GM12878 (cell line): Measurements from ENCODE around the gene C21orf91. TPM values are rescaled to one million over a fixed set of nuclear protein-coding genes. Genes with fewer than 3 reads are reported as not detected.

Source experiments
- ATF7 ChIP-seq: fragments of 450-650 bp; IDR thresholded peaks from 2 replicates; pipeline ENCODE4 v1.6.1; 2016; ENCODE audit warnings: low read depth, mild to moderate bottlenecking
- CBFB ChIP-seq: IDR thresholded peaks from 2 replicates; pipeline ENCODE4 v1.6.1; 2016; ENCODE audit warnings: antibody characterized with exemption, low read depth
- CEBPB ChIP-seq, 2 experiments: fragments of 150-350 bp in 1 of 2; IDR thresholded peaks; 2 replicates each; pipeline ENCODE4 v1.6.1; 2012 to 2014; ENCODE audit warnings: low read depth in 2 of 2, low read length in 2 of 2, borderline replicate concordance in 1 of 2, inconsistent platforms in 1 of 2
- CHD1 ChIP-seq: IDR thresholded peaks from 2 replicates; pipeline ENCODE4 v1.6.1; 2012; ENCODE audit warnings: low read depth, low read length, improper control_type of control experiment
- EED ChIP-seq: sonication (generic); IDR thresholded peaks from 2 replicates; pipeline ENCODE4 v1.6.1; 2016; ENCODE audit warnings: antibody characterized with exemption, low read depth
- ESRRA ChIP-seq: IDR thresholded peaks from 2 replicates; pipeline ENCODE4 v1.6.1; 2012; ENCODE audit warnings: mild to moderate bottlenecking, low read length, improper control_type of control experiment
- FOXM1 ChIP-seq: IDR thresholded peaks from 2 replicates; pipeline ENCODE4 v1.6.1; 2012; ENCODE audit warnings: low read depth, mild to moderate bottlenecking, inconsistent platforms, low read length, moderate library complexity
- KLF5 ChIP-seq: fragments of 450-650 bp; IDR thresholded peaks from 2 replicates; pipeline ENCODE4 v1.6.1; 2014; ENCODE audit warnings: mild to moderate bottlenecking; ENCODE audit not compliant: partially characterized antibody
- MYC ChIP-seq: IDR thresholded peaks from 2 replicates; pipeline ENCODE4 v1.6.1; 2011; ENCODE audit warnings: mild to moderate bottlenecking, low read length, moderate library complexity, inconsistent platforms; ENCODE audit not compliant: insufficient read depth, insufficient replicate concordance, insufficient read length, severe bottlenecking
- NFYA ChIP-seq: IDR thresholded peaks from 2 replicates; pipeline ENCODE4 v1.6.1; 2011; ENCODE audit warnings: low read depth, mild to moderate bottlenecking, low read length, improper control_type of control experiment, borderline replicate concordance
- PAX5 ChIP-seq: IDR thresholded peaks from 2 replicates; pipeline ENCODE4 v1.6.1; 2011; ENCODE audit warnings: low read depth, low read length, borderline replicate concordance
- POLR2AphosphoS5 ChIP-seq: IDR thresholded peaks from 2 replicates; pipeline ENCODE4 v1.6.1; 2011; ENCODE audit warnings: mild to moderate bottlenecking, low read length, inconsistent platforms
- RBBP5 ChIP-seq: fragments of 200-600 bp; sonication (generic); conservative IDR thresholded peaks from 2 replicates; pipeline ENCODE4 v1.6.1; 2016
- RUNX3 ChIP-seq: IDR thresholded peaks from 2 replicates; pipeline ENCODE4 v1.6.1; 2012; ENCODE audit warnings: low read length, inconsistent platforms
- SMAD5 ChIP-seq: IDR thresholded peaks from 2 replicates; pipeline ENCODE4 v1.6.1; 2016; ENCODE audit warnings: antibody characterized with exemption, low read depth
- SREBF1 ChIP-seq: IDR thresholded peaks from 2 replicates; pipeline ENCODE4 v1.6.1; 2012; ENCODE audit warnings: mild to moderate bottlenecking, low read length
- STAT1 ChIP-seq: fragments of 450-650 bp; conservative IDR thresholded peaks from 2 replicates; pipeline ENCODE4 v1.6.1; 2014; ENCODE audit warnings: antibody characterized with exemption, mild to moderate bottlenecking
- polyA plus RNA-seq, 11 experiments: library from polyadenylated mRNA; depleted of rRNA in 4 of 11; unstranded in 6 of 11; stranded (reverse) in 5 of 11; fragments of >200 nt; fragmentation: Nextera tagmentation in 4 of 11; fragmentation: Illumina TruSeq in 1 of 11; extraction: Ambion mirVana in 4 of 11; extraction: Trizol in 1 of 11; gene quantifications; 1 replicate in 1 of 11; 2 replicates in 10 of 11; pipeline versions ENCODE4 v1.2.1 to v1.2.3, GENCODE V29; 2011 to 2016; ENCODE audit warnings: inconsistent platforms in 2 of 11, missing spikeins in 2 of 11, low read depth in 1 of 11
- total RNA-seq, 4 experiments: library from RNA; depleted of rRNA in 3 of 4; stranded (reverse); fragments of >200 nt in 3 of 4; fragmentation: Illumina TruSeq in 1 of 4; extraction: Trizol in 1 of 4; gene quantifications; 2 replicates each; pipeline versions ENCODE4 v1.2.1 to v1.2.3, GENCODE V29; 2013 to 2021
- TF ChIP-seq, protein P1 (sequence below): IDR thresholded peaks from 2 replicates; pipeline ENCODE4 v1.6.1; 2012; ENCODE audit warnings: low read depth, low read length, improper control_type of control experiment
- TF ChIP-seq, protein P2 (sequence below): fragments of 150-350 bp; IDR thresholded peaks from 2 replicates; pipeline ENCODE4 v1.6.1; 2014; ENCODE audit warnings: mild to moderate bottlenecking, low read depth, low read length
- TF ChIP-seq, protein P3 (sequence below): fragments of 450-650 bp; IDR thresholded peaks from 2 replicates; pipeline ENCODE4 v1.6.1; 2017; ENCODE audit warnings: mild to moderate bottlenecking, low read depth, inconsistent platforms; ENCODE audit not compliant: poor library complexity, severe bottlenecking
- TF ChIP-seq, protein P4 (sequence below), 3 experiments: IDR thresholded peaks in 2 of 3; conservative IDR thresholded peaks in 1 of 3; 2 replicates each; pipeline ENCODE4 v1.5.1; 2011; ENCODE audit warnings: low read depth in 3 of 3, low read length in 3 of 3, mild to moderate bottlenecking in 3 of 3, control low read depth in 2 of 3, moderate library complexity in 2 of 3, inconsistent platforms in 1 of 3, mixed read lengths in 1 of 3; ENCODE audit not compliant: control insufficient read depth in 2 of 3, insufficient read depth in 1 of 3; ENCODE audit errors: extremely low read depth in 1 of 3
- TF ChIP-seq, protein P5 (sequence below): fragments of 450-650 bp; IDR thresholded peaks from 2 replicates; pipeline ENCODE4 v1.6.1; 2017; ENCODE audit warnings: mild to moderate bottlenecking

Gene C21orf91
- total and polyA plus RNA-seq, 10 of the 15 experiments (the other 5 are each of a cell fraction or from before 2014, with no cell fraction given): 9.3 to 40.3 (median 29.8) TPM

DNA sequence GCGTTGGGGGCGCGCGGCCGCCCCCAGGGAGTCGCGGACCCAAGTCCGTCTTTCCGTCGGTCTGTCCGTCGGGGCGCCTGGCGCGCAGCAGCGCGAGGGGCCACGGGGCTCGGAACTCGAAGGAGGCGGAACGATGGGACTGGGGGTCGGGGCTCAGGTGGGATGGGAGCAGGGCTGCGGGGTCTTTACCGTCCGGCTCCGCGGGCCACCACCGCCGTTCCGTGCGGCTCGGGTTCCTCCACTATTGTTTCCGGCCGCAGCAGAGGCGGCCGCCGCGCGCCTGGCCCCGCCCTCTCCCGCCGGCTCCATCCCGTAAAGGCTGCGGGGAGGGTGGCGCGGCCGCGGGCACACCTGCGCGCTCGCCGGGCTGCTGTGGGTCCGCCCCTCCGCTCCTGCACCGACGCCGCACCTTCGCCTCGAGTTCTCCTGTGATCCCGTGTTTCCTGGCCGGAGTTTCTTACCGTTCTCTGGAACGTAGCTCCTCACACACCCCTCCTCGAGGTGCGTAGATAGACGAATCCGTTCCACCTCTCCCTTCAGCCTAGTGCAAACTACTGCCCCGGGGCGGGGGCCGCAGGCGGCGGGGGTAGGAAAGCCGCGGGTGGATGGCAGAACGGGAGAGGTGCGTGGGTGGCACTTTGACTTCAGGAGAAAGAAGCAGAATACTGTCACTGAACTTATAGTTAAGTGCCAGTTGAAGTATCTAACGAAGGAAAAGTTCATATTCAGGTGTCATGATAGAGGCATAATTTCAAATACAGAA lies at the start of gene C21orf91 (continued):
- TF ChIP-seq STAT1 (peak; percentile 96), ESRRA (no peak), EED (no peak), CHD1 (peak; percentile 97), SMAD5 (peak; percentile 82), RUNX3 (peak; percentile 67), NFYA (no peak), POLR2AphosphoS5 (peak; percentile 97), CBFB (peak; percentile 44; the same call in 1 of the 2 replicates), FOXM1 (peak; percentile 21; the same call in 1 of the 2 replicates), CEBPB (IDR thresholded peaks at IDR 0.05; ENCODE audit: borderline replicate concordance in 1 of 2, low read depth in 2 of 2, low read length in 2 of 2) (no peak), SREBF1 (peak; percentile 95), ATF7 (peak; percentile 99), PAX5 (no peak; the same call in 1 of the 2 replicates), RBBP5 (no peak; the same call in 1 of the 2 replicates), KLF5 (peak; percentile 100), MYC (peak; percentile 36)
- TF ChIP-seq, protein P1, sequence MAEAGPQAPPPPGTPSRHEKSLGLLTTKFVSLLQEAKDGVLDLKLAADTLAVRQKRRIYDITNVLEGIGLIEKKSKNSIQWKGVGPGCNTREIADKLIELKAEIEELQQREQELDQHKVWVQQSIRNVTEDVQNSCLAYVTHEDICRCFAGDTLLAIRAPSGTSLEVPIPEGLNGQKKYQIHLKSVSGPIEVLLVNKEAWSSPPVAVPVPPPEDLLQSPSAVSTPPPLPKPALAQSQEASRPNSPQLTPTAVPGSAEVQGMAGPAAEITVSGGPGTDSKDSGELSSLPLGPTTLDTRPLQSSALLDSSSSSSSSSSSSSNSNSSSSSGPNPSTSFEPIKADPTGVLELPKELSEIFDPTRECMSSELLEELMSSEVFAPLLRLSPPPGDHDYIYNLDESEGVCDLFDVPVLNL: 0 out of 2 replicates have a peak, but pooled peaks have one; percentile 11
- TF ChIP-seq, protein P2, sequence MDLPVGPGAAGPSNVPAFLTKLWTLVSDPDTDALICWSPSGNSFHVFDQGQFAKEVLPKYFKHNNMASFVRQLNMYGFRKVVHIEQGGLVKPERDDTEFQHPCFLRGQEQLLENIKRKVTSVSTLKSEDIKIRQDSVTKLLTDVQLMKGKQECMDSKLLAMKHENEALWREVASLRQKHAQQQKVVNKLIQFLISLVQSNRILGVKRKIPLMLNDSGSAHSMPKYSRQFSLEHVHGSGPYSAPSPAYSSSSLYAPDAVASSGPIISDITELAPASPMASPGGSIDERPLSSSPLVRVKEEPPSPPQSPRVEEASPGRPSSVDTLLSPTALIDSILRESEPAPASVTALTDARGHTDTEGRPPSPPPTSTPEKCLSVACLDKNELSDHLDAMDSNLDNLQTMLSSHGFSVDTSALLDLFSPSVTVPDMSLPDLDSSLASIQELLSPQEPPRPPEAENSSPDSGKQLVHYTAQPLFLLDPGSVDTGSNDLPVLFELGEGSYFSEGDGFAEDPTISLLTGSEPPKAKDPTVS: 0 out of 2 replicates have a peak, but pooled peaks have one; percentile 13
- TF ChIP-seq, protein P3, sequence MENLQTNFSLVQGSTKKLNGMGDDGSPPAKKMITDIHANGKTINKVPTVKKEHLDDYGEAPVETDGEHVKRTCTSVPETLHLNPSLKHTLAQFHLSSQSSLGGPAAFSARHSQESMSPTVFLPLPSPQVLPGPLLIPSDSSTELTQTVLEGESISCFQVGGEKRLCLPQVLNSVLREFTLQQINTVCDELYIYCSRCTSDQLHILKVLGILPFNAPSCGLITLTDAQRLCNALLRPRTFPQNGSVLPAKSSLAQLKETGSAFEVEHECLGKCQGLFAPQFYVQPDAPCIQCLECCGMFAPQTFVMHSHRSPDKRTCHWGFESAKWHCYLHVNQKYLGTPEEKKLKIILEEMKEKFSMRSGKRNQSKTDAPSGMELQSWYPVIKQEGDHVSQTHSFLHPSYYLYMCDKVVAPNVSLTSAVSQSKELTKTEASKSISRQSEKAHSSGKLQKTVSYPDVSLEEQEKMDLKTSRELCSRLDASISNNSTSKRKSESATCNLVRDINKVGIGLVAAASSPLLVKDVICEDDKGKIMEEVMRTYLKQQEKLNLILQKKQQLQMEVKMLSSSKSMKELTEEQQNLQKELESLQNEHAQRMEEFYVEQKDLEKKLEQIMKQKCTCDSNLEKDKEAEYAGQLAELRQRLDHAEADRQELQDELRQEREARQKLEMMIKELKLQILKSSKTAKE: peak; percentile 98
- TF ChIP-seq, protein P4, sequence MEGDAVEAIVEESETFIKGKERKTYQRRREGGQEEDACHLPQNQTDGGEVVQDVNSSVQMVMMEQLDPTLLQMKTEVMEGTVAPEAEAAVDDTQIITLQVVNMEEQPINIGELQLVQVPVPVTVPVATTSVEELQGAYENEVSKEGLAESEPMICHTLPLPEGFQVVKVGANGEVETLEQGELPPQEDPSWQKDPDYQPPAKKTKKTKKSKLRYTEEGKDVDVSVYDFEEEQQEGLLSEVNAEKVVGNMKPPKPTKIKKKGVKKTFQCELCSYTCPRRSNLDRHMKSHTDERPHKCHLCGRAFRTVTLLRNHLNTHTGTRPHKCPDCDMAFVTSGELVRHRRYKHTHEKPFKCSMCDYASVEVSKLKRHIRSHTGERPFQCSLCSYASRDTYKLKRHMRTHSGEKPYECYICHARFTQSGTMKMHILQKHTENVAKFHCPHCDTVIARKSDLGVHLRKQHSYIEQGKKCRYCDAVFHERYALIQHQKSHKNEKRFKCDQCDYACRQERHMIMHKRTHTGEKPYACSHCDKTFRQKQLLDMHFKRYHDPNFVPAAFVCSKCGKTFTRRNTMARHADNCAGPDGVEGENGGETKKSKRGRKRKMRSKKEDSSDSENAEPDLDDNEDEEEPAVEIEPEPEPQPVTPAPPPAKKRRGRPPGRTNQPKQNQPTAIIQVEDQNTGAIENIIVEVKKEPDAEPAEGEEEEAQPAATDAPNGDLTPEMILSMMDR (IDR thresholded peaks at IDR 0.05 in 2 of 3, conservative IDR thresholded peaks at IDR 0.05 in 1 of 3; ENCODE audit: control insufficient read depth in 2 of 3, extremely low read depth in 1 of 3, insufficient read depth in 1 of 3, low read depth in 3 of 3, low read length in 3 of 3): no peak
- TF ChIP-seq, protein P5, sequence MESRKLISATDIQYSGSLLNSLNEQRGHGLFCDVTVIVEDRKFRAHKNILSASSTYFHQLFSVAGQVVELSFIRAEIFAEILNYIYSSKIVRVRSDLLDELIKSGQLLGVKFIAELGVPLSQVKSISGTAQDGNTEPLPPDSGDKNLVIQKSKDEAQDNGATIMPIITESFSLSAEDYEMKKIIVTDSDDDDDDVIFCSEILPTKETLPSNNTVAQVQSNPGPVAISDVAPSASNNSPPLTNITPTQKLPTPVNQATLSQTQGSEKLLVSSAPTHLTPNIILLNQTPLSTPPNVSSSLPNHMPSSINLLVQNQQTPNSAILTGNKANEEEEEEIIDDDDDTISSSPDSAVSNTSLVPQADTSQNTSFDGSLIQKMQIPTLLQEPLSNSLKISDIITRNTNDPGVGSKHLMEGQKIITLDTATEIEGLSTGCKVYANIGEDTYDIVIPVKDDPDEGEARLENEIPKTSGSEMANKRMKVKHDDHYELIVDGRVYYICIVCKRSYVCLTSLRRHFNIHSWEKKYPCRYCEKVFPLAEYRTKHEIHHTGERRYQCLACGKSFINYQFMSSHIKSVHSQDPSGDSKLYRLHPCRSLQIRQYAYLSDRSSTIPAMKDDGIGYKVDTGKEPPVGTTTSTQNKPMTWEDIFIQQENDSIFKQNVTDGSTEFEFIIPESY: no peak
